GM23248 (cell line): ENCODE results near the gene DPP8.

Experiments used
- EZH2 ChIP-seq: fragments of 200-600 bp; sonication (generic); IDR thresholded peaks from 2 replicates; pipeline ENCODE4 v1.6.1; 2018; ENCODE audit warnings: antibody characterized with exemption, mild to moderate bottlenecking; ENCODE audit not compliant: insufficient read depth, poor library complexity, severe bottlenecking
- EZH2phosphoT487 ChIP-seq: fragments of 200-600 bp; sonication (generic); IDR thresholded peaks from 2 replicates; pipeline ENCODE4 v1.6.1; 2018; ENCODE audit warnings: antibody characterized with exemption, moderate library complexity, mild to moderate bottlenecking, low read depth; ENCODE audit not compliant: insufficient read depth

DNA sequence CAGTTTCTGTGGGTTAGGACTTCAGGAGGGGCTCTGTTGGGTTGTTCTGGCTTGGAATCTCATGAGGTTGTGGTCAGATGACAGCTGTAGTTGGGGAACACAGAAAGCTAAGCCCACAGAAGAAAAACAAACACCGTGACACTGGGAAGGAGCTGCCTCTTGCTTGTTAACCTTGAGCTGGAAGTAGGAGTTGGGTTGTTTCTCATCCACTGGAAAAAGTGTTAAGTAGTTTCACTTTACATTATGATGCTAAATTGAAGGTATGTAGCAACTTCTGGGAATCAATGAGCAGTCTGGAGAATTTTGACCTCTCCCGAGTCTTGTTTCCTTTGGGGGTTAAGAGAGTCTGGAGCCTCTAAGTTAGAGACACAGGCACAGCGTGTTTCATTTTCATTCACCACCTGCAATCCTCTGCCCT is 33.2 kb upstream of the DPP8 start:
- TF ChIP-seq EZH2 = no peak
- no peak for TF ChIP-seq EZH2phosphoT487
